HG03442 (cell line): ENCODE measurements around the gene AGTRAP.

Source experiments
- ATAC-seq: cut with Tn5 transposase; IDR thresholded peaks from one replicate; pipeline ENCODE4 v1.9.1; 2021; ENCODE audit warnings: mild to moderate bottlenecking, moderate library complexity; ENCODE audit not compliant: unreplicated experiment

The AGTRAP gene

GRCh38 chr1:11705596-11705995 lies 30.3 kb upstream of the AGTRAP start:
- ATAC-seq: no peak

- no peak for ATAC-seq
Observed at GRCh38 chr1:11706292-11706691, 29.6 kb upstream of the AGTRAP start.

- no peak for ATAC-seq
Observed at GRCh38 chr1:11707621-11708276, 28.2 kb upstream of the AGTRAP start.

GRCh38 chr1:11708554-11709350 lies 27.2 kb upstream of the AGTRAP start:
- ATAC-seq: no peak

GRCh38 chr1:11711490-11711889 lies 24.4 kb upstream of the AGTRAP start:
- no peak for ATAC-seq

GRCh38 chr1:11712285-11712684 lies 23.7 kb upstream of the AGTRAP start:
- ATAC-seq: no peak

- ATAC-seq: no peak
Observed at GRCh38 chr1:11713095-11713494, 22.8 kb upstream of the AGTRAP start.

- ATAC-seq: no peak
Observed at GRCh38 chr1:11714831-11715575, 20.9 kb upstream of the AGTRAP start.

GRCh38 chr1:11719313-11720032 lies 16.5 kb upstream of the AGTRAP start:
- no peak for ATAC-seq

- no peak for ATAC-seq
Observed at GRCh38 chr1:11720033-11720376, 15.9 kb upstream of the AGTRAP start.

GRCh38 chr1:11720525-11720924 lies 15.4 kb upstream of the AGTRAP start:
- no peak for ATAC-seq

GRCh38 chr1:11721311-11721710 lies 14.6 kb upstream of the AGTRAP start:
- no peak for ATAC-seq

GRCh38 chr1:11722538-11722937 lies 13.4 kb upstream of the AGTRAP start:
- ATAC-seq: no peak

- no peak for ATAC-seq
Observed at GRCh38 chr1:11725616-11726015, 10.3 kb upstream of the AGTRAP start.

GRCh38 chr1:11727119-11727518 lies 8.8 kb upstream of the AGTRAP start:
- no peak for ATAC-seq

- ATAC-seq: no peak
Observed at GRCh38 chr1:11728126-11728806, 7.7 kb upstream of the AGTRAP start.

- no peak for ATAC-seq
Observed at GRCh38 chr1:11729155-11729497, 6.8 kb upstream of the AGTRAP start.

GRCh38 chr1:11729498-11730428 lies 6.2 kb upstream of the AGTRAP start:
- no peak for ATAC-seq

GRCh38 chr1:11730429-11730891 lies 5.5 kb upstream of the AGTRAP start:
- ATAC-seq: no peak
